Heart left ventricle (tissue), 16 donors: ENCODE results near the gene FEM1C. TPM values are rescaled to one million over a fixed set of nuclear protein-coding genes. Genes with fewer than 3 reads are reported as not detected.

ENCODE experiments used
- ATAC-seq, 4 donors: fragments of 200-7000 bp; cut with Tn5 transposase; one replicate each; pipeline ENCODE4 v1.9.1; 2020 to 2022; ENCODE audit warnings: moderate library complexity in 4 of 4, mild to moderate bottlenecking in 3 of 4, moderate number of reproducible peaks in 1 of 4
- DNase-seq, 5 donors: peaks; one replicate each; pipeline ENCODE4 v3.0.0-alpha.2; 2020
- H3K27ac ChIP-seq, 12 donors: fragments of 200-600 bp; sonication (generic) in 4 of 12; one replicate each; pipeline versions ENCODE4 v1.5.0 to v1.8.0; 2016 to 2022; ENCODE audit warnings: mild to moderate bottlenecking in 2 of 12
- H3K27me3 ChIP-seq, 9 donors: fragments of 200-600 bp; sonication (generic) in 2 of 9; one replicate each; pipeline versions ENCODE4 v1.5.1 to v1.8.0; 2016 to 2022; ENCODE audit warnings: mild to moderate bottlenecking in 3 of 9
- H3K36me3 ChIP-seq, 9 donors: fragments of 200-600 bp; sonication (generic) in 2 of 9; one replicate each; pipeline versions ENCODE4 v1.5.0 to v1.8.0; 2018 to 2022; ENCODE audit warnings: mild to moderate bottlenecking in 2 of 9
- H3K4me1 ChIP-seq, 12 donors: fragments of 200-600 bp; sonication (generic) in 4 of 12; one replicate each; pipeline versions ENCODE4 v1.5.0 to v1.8.0; 2016 to 2022; ENCODE audit warnings: mild to moderate bottlenecking in 3 of 12
- H3K4me3 ChIP-seq, 12 donors: fragments of 200-600 bp; sonication (generic) in 4 of 12; one replicate each; pipeline versions ENCODE4 v1.5.0 to v1.8.0; 2017 to 2022; ENCODE audit warnings: mild to moderate bottlenecking in 9 of 12, moderate library complexity in 4 of 12
- H3K9me3 ChIP-seq, 12 donors: fragments of 200-600 bp; sonication (generic) in 4 of 12; one replicate each; pipeline versions ENCODE4 v1.5.0 to v1.8.0; 2016 to 2022; ENCODE audit warnings: mild to moderate bottlenecking in 1 of 12
- POLR2A ChIP-seq, 2 donors: fragments of 450-650 bp; IDR thresholded peaks; one replicate each; pipeline ENCODE4 v1.6.1; 2017; ENCODE audit warnings: antibody characterized with exemption in 2 of 2, mild to moderate bottlenecking in 2 of 2, moderate library complexity in 2 of 2
- WGBS, 4 donors: extraction: QIAGEN DNeasy Blood & Tissue Kit in 2 of 4; methylation state at CpG; one replicate each; pipeline versions ENCODE4 v1.1.5 to v1.1.7; 2013 to 2018; 5-methylcytosine and 5-hydroxymethylcytosine counted together
- intact Hi-C, 10 donors: fragments of 100-400 bp; cut with DNase I; formaldehyde crosslinking; loops; one replicate each; pipeline versions ENCODE4 v1.11.1 to v1.14.2; 2022
- polyA plus RNA-seq, 2 donors: library from polyadenylated mRNA; stranded (reverse); fragments of 200-250 nt; gene quantifications; one replicate each; pipeline ENCODE4 v1.2.3, GENCODE V29; 2013
- total RNA-seq, 9 donors: library from RNA; depleted of rRNA in 2 of 9; stranded (reverse); fragments of >200 nt in 2 of 9; fragmentation: NEBNext Ultra II Directional in 3 of 9; extraction: Animal tissue kit (Norgen Biotek cat#: 25700) in 3 of 9; gene quantifications; one replicate each; pipeline versions ENCODE4 v1.1.0 to v1.2.4, GENCODE V29; 2016 to 2023
- TF ChIP-seq, protein P1 (sequence below), 12 donors: fragments of 200-600 bp; sonication (generic) in 4 of 12; IDR thresholded peaks; one replicate each; pipeline versions ENCODE4 v1.5.0 to v1.8.0; 2018 to 2022; ENCODE audit warnings: antibody characterized with exemption in 12 of 12, mild to moderate bottlenecking in 5 of 12
- donor health status: ischemic (EF 13 %, LVEDD 7.1; RV severe dilation, severe dysfunction).
- donor health status: healthy with polysubstance abuse.
- donor health status: DM: no; HTN: yes; CAD: no.
- donor health status: DM: no; HTN: no; CAD: no.
- donor health status: ischemic (EF 25% LVEDD 6.9; RV normal size, moderate dysfunction).
- donor health status: ischemic (EF 25% LVEDD 5.7; RV mildly dilated, moderate dysfunction).
- donor health status: healthy.
- donor health status: DM: yes; HTN: yes; CAD: no.
- donor health status: ischemic (EF 35%, LVEDD 5.7; RV mildly dilated, moderate dysfunction).
- donor health status: nonischemic (EF 11% LVEDD 7.7; RV severe dilation, severe dysfunction).
- donor health status: DM: yes; HTN: yes; CAD: no.
- donor health status: PGD.
- donor health status: ischemic (EF 29% LVEDD 5.4; RV normal size, mild dysfunction).
- donor health status: nonischemic (EF 23%, LVEDD 6.1; RV moderate dilation, normal function).

The FEM1C gene
- total and polyA plus RNA-seq, 11 donors: 14.9 to 92.7 (median 43.4) TPM

DNA sequence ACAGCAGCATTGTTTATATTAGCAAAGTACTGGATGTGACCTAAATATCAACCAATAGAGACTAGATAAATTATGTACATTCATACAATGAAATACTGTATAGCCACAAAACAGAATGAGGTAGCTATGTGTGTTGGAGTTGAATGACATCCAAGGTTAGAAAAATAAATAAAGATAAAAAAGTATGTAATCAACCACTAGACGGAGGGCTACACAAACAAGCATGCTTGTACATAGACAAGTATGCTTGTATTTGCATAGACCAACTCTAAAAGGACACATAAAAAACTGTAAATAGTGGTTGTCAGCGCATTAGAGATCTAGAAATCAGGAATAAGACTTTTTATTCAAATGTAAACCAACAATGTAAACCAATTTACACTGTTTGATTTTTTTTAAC, 3.0 kb downstream of the FEM1C start:
- H3K27ac ChIP-seq: peak overlapping the region in 9 of 12 donors; percentile 78 to 99 (median 98)
- 14 to 21% (median 18%) methylated on average over 2 of the region's 2 CpGs for WGBS, 4 donors
- TF ChIP-seq, protein P1, sequence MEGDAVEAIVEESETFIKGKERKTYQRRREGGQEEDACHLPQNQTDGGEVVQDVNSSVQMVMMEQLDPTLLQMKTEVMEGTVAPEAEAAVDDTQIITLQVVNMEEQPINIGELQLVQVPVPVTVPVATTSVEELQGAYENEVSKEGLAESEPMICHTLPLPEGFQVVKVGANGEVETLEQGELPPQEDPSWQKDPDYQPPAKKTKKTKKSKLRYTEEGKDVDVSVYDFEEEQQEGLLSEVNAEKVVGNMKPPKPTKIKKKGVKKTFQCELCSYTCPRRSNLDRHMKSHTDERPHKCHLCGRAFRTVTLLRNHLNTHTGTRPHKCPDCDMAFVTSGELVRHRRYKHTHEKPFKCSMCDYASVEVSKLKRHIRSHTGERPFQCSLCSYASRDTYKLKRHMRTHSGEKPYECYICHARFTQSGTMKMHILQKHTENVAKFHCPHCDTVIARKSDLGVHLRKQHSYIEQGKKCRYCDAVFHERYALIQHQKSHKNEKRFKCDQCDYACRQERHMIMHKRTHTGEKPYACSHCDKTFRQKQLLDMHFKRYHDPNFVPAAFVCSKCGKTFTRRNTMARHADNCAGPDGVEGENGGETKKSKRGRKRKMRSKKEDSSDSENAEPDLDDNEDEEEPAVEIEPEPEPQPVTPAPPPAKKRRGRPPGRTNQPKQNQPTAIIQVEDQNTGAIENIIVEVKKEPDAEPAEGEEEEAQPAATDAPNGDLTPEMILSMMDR (IDR thresholded peaks at IDR 0.05): peak in 1 of 12 donors; percentile 23
- TF ChIP-seq POLR2A (IDR thresholded peaks at IDR 0.05): no peak
- no peak for DNase-seq
- no peaks in the 10 kb centered on the region for H3K27me3 ChIP-seq
- H3K36me3 ChIP-seq: peaks cover 0 to 35% (median 19%) of the 10 kb centered on the region in 9 donors
- H3K9me3 ChIP-seq: peaks cover 0 to 16% (median 6%) of the 10 kb centered on the region in 12 donors
- peak overlapping the region; percentile 61 to 98 (median 89) for H3K4me3 ChIP-seq
- ATAC-seq: no peak
- intact Hi-C loops: loop anchor here in 8 of 10 donors (2.0 to 10.0 kb wide), 9 partner anchors 79 to 301 kb away; partner anchors contain the start of genes TMED7 (in 2 of the 8), AP3S1 (in 1 of the 8) and ATG12 (in 1 of the 8)
- H3K4me1 ChIP-seq: peaks cover 0 to 72% (median 52%) of the 10 kb centered on the region in 12 donors

DNA sequence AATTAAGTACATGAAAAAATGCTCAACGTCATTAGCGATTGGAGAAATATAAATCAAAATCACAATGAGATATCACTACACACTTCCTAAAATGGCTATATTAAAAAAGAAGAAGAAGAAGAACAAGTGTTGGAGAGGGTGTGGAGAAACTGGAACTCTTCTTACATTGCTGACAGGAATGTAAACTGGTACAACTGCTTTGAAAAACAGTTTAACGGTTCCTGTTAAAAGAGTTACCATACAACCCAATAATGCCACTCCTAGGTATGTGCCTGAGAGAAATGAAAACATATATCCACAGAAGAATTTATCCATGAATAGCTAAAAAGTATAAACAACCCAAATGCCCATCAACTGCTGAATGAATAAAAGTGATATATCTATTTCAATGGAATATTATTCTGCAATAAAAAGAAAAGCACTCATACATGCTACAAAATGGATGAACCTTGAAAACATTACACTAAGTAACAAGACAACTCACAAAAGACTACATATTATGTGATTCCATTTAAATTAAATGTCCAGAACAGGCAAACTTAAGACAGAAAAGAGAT, 9.0 kb downstream of the FEM1C start:
- H3K36me3 ChIP-seq: peaks cover 0 to 52% (median 33%) of the 10 kb centered on the region in 9 donors

DNA sequence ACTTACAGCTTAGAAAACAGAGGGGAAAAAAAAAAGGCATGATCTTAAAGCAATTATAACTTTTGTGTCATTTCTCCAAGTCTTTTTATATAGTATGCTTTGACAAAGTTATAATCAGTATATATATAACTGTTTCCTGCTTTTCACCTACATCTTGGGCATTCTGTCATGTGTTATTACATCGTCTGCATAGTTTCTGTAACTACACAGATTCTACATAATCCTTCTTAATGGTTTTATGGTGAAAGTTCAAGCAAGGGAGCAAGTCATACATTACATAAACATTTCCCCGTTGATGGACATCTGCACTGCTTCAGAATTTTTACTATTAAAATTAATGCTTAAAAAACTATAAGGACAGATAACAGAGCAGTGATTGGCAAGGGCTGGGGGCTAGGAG, 12.1 kb downstream of the FEM1C start:
- intact Hi-C loops: no loop called here
- TF ChIP-seq, protein P1 (IDR thresholded peaks at IDR 0.05): no peak
- ATAC-seq (no peak), DNase-seq (no peak)
- Histone ChIP-seq H3K4me1 (peaks cover 5 to 90% (median 70%) of the 10 kb centered on the region in 12 donors), H3K27ac (no peak overlapping the region), H3K9me3 (no peaks in the 10 kb centered on the region), H3K27me3 (no peaks in the 10 kb centered on the region), H3K4me3 (no peak overlapping the region), H3K36me3 (peaks cover 0 to 41% (median 21%) of the 10 kb centered on the region in 9 donors)
- 36 to 58% (median 53%) methylated on average over 2 of the region's 2 CpGs for WGBS, 4 donors

More for the DNA sequence above, 9.0 kb downstream of the FEM1C start:
- H3K27me3 ChIP-seq: no peaks in the 10 kb centered on the region
- ATAC-seq (no peak), DNase-seq (no peak)
- H3K4me3 ChIP-seq: peak overlapping the region in 1 of 12 donors; percentile 6
- H3K4me1 ChIP-seq: peaks cover 10 to 93% (median 81%) of the 10 kb centered on the region in 12 donors
- intact Hi-C loops: no loop called here
- H3K27ac ChIP-seq: no peak overlapping the region
- H3K9me3 ChIP-seq: no peaks in the 10 kb centered on the region
- TF ChIP-seq POLR2A (IDR thresholded peaks at IDR 0.05): no peak
- TF ChIP-seq, protein P1 (IDR thresholded peaks at IDR 0.05): no peak
- 64 to 82% (median 80%) methylated on average over 3 of the region's 3 CpGs for WGBS, 4 donors

DNA sequence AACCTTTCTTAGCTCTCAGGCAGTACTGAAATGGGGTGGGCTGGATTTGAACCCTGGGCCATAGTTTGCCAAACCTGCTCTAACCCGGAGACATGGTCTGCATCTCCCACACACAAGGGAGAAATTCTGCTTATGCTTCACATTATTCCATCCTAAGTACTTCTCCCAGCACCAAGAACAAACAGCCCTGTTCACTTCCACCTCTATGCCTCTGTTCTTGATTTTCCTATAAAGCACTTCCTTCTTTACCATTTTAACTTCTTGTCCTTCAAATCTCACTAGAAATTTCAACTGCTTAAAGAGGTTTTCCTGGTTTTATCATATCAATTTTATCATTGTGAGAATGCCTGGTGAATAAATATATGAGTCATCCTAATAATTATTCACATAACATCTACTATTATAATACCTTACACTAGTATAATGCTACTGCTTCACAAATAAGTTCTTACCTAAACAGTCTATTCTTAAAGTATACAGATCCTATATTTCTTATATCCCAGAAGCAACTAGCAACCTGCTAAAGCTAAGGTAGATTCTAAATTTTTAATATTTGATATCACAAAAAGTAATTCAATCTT, 12.7 kb downstream of the FEM1C start:
- H3K9me3 ChIP-seq: no peaks in the 10 kb centered on the region
- H3K4me3 ChIP-seq: peak overlapping the region in 1 of 12 donors; percentile 15
- DNase-seq: no peak
- H3K27me3 ChIP-seq: no peaks in the 10 kb centered on the region
- intact Hi-C loops: no loop called here
- peak in 1 of 4 donors; percentile 7 for ATAC-seq
- WGBS, 4 donors: 62 to 88% (median 68%) methylated on average over 1 of the region's 1 CpG
- no peak overlapping the region for H3K27ac ChIP-seq
- peaks cover 4 to 90% (median 70%) of the 10 kb centered on the region in 12 donors for H3K4me1 ChIP-seq
- H3K36me3 ChIP-seq: peaks cover 0 to 46% (median 22%) of the 10 kb centered on the region in 9 donors
- TF ChIP-seq POLR2A (IDR thresholded peaks at IDR 0.05): no peak
- TF ChIP-seq, protein P1 (IDR thresholded peaks at IDR 0.05): no peak
